ENCODE data around the gene SORBS2.

DNA sequence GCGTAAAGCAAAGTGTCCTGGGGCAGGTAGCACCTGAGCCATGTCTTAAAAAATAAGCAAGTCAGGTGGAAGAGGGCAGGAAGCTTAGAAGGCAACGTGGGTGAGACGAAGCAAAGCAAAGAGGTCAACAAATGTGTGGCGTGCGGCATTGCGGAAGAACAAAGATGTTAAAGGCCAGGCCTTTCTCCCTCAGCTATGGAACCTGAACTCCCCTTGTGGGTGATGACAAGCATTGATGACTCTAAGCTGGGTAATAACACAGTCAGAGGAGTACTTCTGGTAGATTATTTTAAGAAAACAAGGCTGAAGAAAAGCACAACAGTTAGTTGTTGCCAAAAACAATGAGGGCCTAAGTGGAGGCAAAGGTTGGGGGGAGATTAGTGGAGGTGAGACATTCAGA, 29.0 kb upstream of the SORBS2 start:
- TF ChIP-seq CTCF (conservative IDR thresholded peaks at IDR 0.05; ENCODE audit: low read depth, low read length) (no peak), RAD21 (IDR thresholded peaks at IDR 0.05; ENCODE audit: low read length) (no peak), POLR2A (IDR thresholded peaks at IDR 0.05; ENCODE audit: low read depth, low read length) (no peak), FOS (IDR thresholded peaks at IDR 0.05; ENCODE audit: low read depth, low read length) (no peak), CHD1 (IDR thresholded peaks at IDR 0.05; ENCODE audit: low read depth, low read length) (no peak), MAFK (IDR thresholded peaks at IDR 0.05; ENCODE audit: low read depth, low read length) (no peak), CEBPB (IDR thresholded peaks at IDR 0.05; ENCODE audit: low read depth, low read length) (no peak)

Data from IMR-90 (cell line).